Coronary artery (tissue), 2 donors: Measurements from ENCODE around the gene DLG2.
"Not testable (repeated sequence)": the region's sequence is repeated elsewhere in the genome, so short reads cannot be mapped to it uniquely, and the experiment has no call there.

Experiments used
- DNase-seq: peaks from one replicate; pipeline ENCODE4 v3.0.0-alpha.2; 2017; ENCODE audit warnings: low spot score
- H3K27ac ChIP-seq, 2 donors: fragments of 200-600 bp; sonication (generic); one replicate each; pipeline ENCODE4 v1.5.1; 2016 to 2019
- H3K4me3 ChIP-seq: fragments of 200-600 bp; sonication (generic); 2 replicates; pipeline ENCODE4 v1.5.1; 2016; ENCODE audit warnings: mild to moderate bottlenecking, moderate library complexity
- CTCF ChIP-seq: fragments of 200-600 bp; sonication (generic); IDR thresholded peaks from one replicate; pipeline ENCODE4 v1.5.1; 2019; ENCODE audit warnings: antibody characterized with exemption

The DLG2 gene

GRCh38 chr11:85295694-85296271, 331.4 kb downstream of the DLG2 start:
- no peak overlapping the region for H3K4me3 ChIP-seq
- no peak for DNase-seq
- no peak for TF ChIP-seq CTCF
- no peak overlapping the region for H3K27ac ChIP-seq

- no peak for TF ChIP-seq CTCF
- no peak for DNase-seq
- H3K27ac ChIP-seq = no peak overlapping the region
- H3K4me3 ChIP-seq = no peak overlapping the region
Observed at GRCh38 chr11:85281550-85281949, 345.6 kb downstream of the DLG2 start.

GRCh38 chr11:85279267-85279666, 347.9 kb downstream of the DLG2 start:
- H3K27ac ChIP-seq = no peak overlapping the region

GRCh38 chr11:85277693-85278092, 349.5 kb downstream of the DLG2 start:
- Histone ChIP-seq H3K4me3 (no peak overlapping the region), H3K27ac (no peak overlapping the region)
- no peak for TF ChIP-seq CTCF
- no peak for DNase-seq

More at GRCh38 chr11:85279267-85279666, 347.9 kb downstream of the DLG2 start:
- TF ChIP-seq CTCF = no peak
- DNase-seq = no peak
- H3K4me3 ChIP-seq = no peak overlapping the region

- DNase-seq = no peak
- H3K4me3 ChIP-seq = no peak overlapping the region
- H3K27ac ChIP-seq = no peak overlapping the region
- TF ChIP-seq CTCF = no peak
Observed at GRCh38 chr11:85276332-85276731, 350.8 kb downstream of the DLG2 start.

- not testable (repeated sequence) for H3K4me3 ChIP-seq, H3K27ac ChIP-seq, DNase-seq
Observed at GRCh38 chr11:85270315-85270714, 356.8 kb downstream of the DLG2 start.

- Histone ChIP-seq H3K4me3 (no peak overlapping the region), H3K27ac (no peak overlapping the region)
- no peak for TF ChIP-seq CTCF
- DNase-seq = no peak
Observed at GRCh38 chr11:85269109-85269508, 358.0 kb downstream of the DLG2 start.

GRCh38 chr11:85266646-85267045, 360.5 kb downstream of the DLG2 start:
- Histone ChIP-seq H3K4me3 (no peak overlapping the region), H3K27ac (no peak overlapping the region)
- TF ChIP-seq CTCF = no peak
- DNase-seq = no peak
